Stimulated activated CD8-positive, alpha-beta memory T cell treated with anti-CD3 and anti-CD28 coated beads, Interleukin-7, amount 100 ng/mL, for 1 hour (primary cell): ENCODE measurements around the gene SCAF4.

Source experiments
- DNase-seq, 2 donors: peaks; one replicate each; pipeline ENCODE4 v3.0.0-alpha.2; 2020; ENCODE audit warnings: low read depth in 2 of 2

SCAF4 gene

GRCh38 chr21:31713973-31714740, 17.8 kb downstream of the SCAF4 start:
- DNase-seq, result no peak

DNA sequence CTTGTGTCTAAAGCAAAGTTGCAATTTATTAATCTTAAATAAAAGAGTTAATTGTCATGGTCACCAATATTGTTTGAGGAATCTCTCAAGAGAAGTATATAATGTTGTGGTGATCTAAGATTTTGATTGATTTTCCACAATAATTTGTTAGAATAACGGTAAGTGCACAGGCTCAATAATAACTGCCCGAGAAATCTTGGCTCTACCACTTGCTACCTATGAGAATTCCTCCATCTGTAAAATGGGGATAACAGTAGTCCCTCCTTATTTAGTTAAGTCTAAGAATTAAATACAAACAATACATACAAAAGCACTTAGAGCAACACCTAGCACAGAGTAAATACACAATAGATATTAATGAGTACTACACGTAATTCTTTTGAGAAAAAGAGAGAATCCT, 18.8 kb downstream of the SCAF4 start:
- no peak for DNase-seq

- DNase-seq, result no peak
These were observed 20.1 kb downstream of the SCAF4 start for GRCh38 chr21:31711745-31712285.

GRCh38 chr21:31711326-31711725, 20.6 kb downstream of the SCAF4 start:
- no peak for DNase-seq

GRCh38 chr21:31710586-31710985, 21.3 kb downstream of the SCAF4 start:
- DNase-seq, result no peak

GRCh38 chr21:31708541-31708940, 23.4 kb downstream of the SCAF4 start:
- DNase-seq, result no peak

DNA sequence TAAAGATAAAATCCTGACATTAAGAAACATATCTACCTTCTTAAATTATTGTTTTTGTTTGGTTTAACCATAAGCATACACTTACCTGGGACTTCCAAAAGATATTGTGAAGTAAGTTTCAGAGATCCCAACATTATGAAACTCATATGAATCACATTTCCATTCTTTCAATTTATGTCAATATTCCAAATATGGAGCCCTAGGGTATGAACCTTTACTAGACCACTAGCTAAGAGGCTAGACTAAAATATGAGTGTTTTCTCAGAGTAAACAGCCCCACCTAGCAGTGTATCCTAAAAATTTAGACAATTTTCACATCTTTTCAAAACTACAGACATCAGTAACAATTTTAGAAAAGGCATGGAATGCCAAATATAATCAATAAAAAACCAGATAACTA, 24.4 kb downstream of the SCAF4 start:
- DNase-seq, result no peak

DNA sequence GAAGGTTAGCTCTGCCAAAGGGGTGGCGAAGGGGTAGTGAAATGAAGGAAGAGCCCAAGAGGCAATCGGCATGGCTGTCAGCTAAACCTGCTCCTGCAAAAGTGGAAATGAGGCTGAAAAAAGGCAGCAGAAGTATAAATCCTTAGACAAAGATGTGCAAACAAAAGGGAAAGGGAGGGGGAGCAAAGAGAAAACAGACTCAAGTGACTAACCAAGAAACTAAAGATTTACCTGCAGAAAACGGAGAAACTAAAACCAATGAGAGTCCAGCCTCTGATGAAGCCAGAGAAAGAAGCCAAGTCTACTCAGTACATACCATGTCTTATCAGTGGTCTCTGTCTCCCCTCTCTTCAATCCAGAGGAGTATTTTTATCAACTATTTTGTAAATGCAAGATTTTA, 25.4 kb downstream of the SCAF4 start:
- DNase-seq, result no peak

GRCh38 chr21:31700040-31700439, 31.9 kb downstream of the SCAF4 start:
- no peak for DNase-seq

GRCh38 chr21:31698461-31698860, 33.5 kb downstream of the SCAF4 start:
- no peak for DNase-seq

- no peak for DNase-seq
These were observed 35.5 kb downstream of the SCAF4 start for GRCh38 chr21:31696424-31696823.

DNA sequence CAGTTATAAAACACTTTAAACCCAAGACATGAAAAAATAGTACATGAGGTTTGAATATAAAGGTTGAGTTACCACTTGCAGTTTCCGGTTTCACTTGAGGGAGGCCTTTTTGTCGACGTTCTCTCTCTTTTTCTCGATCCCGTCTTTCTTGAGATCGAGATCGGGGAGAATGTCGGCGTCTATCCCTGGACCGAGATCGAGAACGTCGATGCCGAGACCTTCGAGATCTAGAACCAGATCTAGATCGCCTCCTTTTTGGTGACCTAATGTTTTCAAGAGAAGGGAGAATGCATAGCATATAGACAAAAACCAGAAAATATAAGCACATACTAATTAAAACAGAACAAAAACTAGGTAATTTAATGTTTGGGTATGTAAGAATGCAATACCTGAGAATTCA, 38.7 kb downstream of the SCAF4 start:
- no peak for DNase-seq

GRCh38 chr21:31688603-31689368, 43.1 kb downstream of the SCAF4 start:
- DNase-seq, result no peak

GRCh38 chr21:31687108-31687507, 44.8 kb downstream of the SCAF4 start:
- no peak for DNase-seq

GRCh38 chr21:31686272-31686915, 45.5 kb downstream of the SCAF4 start:
- DNase-seq, result no peak

DNA sequence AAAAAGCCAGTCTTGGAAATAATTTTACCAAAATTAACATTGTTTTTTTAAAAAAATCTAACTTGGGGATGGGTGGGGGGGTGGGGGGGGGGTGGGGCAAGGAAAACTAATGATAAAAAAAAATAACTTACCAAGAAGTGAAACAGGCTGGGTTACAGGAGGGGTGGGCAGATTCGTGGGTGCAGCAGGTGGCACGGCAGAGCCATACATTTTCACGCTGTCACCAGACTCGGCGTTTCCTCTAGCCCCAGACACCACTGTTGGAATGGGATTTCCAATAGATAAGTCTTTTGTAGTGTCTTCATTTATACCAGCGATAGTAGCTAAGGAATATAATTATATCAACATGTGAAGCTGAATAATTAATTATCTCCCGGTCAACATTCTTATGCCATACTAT, 47.0 kb downstream of the SCAF4 start:
- no peak for DNase-seq

- DNase-seq, result no peak
These were observed 48.9 kb downstream of the SCAF4 start for GRCh38 chr21:31683029-31683428.

DNA sequence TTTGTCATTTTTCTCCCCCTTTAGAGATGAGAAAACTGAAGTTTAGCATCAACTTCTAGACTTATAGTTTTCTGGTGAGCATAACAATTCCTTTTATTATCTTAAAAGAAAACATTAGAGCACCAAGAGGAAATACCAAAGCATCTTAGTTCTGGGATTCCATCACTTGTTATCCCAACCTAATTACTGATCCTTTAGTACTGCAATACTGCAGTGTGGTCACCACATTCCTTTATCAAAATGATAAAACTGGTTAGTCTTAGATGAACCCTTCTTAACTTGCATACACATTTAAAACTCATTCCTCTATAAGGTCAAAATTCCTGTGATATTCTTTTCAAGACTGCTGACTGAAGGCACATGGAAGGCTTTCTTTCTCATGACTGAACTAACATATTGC, 49.3 kb downstream of the SCAF4 start:
- DNase-seq, result no peak

GRCh38 chr21:31678478-31678877, 53.4 kb downstream of the SCAF4 start:
- DNase-seq, result no peak

- no peak for DNase-seq
These were observed 54.9 kb downstream of the SCAF4 start for GRCh38 chr21:31677047-31677446.

DNA sequence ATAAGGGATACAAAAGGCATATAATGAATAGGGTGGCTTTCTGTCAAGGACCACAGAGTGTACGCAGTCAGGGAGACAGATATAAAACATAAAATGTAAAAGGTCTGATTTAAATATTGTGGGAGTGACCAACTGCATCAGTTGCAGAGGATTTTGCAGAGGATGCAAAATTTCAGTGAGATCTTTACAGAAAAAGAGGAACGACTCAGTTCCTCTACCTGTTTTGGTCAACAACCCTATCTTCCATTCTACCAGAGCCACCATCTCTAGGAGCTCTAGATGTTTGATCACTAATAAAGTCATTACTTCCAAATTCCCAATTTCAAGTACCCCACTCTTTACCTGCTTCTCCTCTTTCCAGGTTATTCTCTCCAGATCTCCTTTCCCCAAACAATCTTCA, 56.0 kb downstream of the SCAF4 start:
- no peak for DNase-seq

GRCh38 chr21:31675318-31675717, 56.6 kb downstream of the SCAF4 start:
- no peak for DNase-seq
